Neural cell (in vitro differentiated cells): ENCODE data around the gene NCF2. TPM values are rescaled to one million over a fixed set of nuclear protein-coding genes. Genes with fewer than 3 reads are reported as not detected.

Experiments used
- H2AFZ ChIP-seq: fragments of 200-600, 300-800 bp; sonication (generic), shearing (Covaris generic); 2 replicates; pipeline ENCODE4 v1.6.0; 2014; ENCODE audit warnings: low read depth, mild to moderate bottlenecking, antibody characterized with exemption, low read length, moderate library complexity
- H3F3A ChIP-seq: fragments of 200-600 bp; shearing (Covaris generic); 2 replicates; pipeline ENCODE4 v1.6.1; 2016; ENCODE audit warnings: mild to moderate bottlenecking, moderate library complexity, mixed read lengths, antibody characterized with exemption, low read length; ENCODE audit not compliant: insufficient read depth, poor library complexity, severe bottlenecking
- H3K27ac ChIP-seq: fragments of 200-600, 300-800 bp; sonication (generic), shearing (Covaris generic); 2 replicates; pipeline ENCODE4 v1.5.1; 2014; ENCODE audit warnings: mild to moderate bottlenecking, low read length, moderate library complexity
- H3K27me3 ChIP-seq: fragments of 300-800, 200-600 bp; sonication (generic), shearing (Covaris generic); 2 replicates; pipeline ENCODE4 v1.6.0; 2014; ENCODE audit warnings: mild to moderate bottlenecking, low read depth, low read length, moderate library complexity; ENCODE audit not compliant: insufficient read depth
- H3K36me3 ChIP-seq: fragments of 300-800, 200-600 bp; sonication (generic), shearing (Covaris generic); 2 replicates; pipeline ENCODE4 v1.5.1; 2014; ENCODE audit warnings: mild to moderate bottlenecking, antibody characterized with exemption, low read length, moderate library complexity; ENCODE audit not compliant: insufficient read depth
- H3K4me2 ChIP-seq: fragments of 300-800, 200-600 bp; sonication (generic), shearing (Covaris generic); 2 replicates; pipeline ENCODE4 v1.6.0; 2014; ENCODE audit warnings: mild to moderate bottlenecking, low read length
- H3K4me3 ChIP-seq: fragments of 300-800, 200-600 bp; sonication (generic), shearing (Covaris generic); 2 replicates; pipeline ENCODE4 v1.5.1; 2014; ENCODE audit warnings: mild to moderate bottlenecking, low read length, moderate library complexity
- H3K79me2 ChIP-seq: fragments of 200-600 bp; shearing (Covaris generic); replicated peaks from 2 replicates; pipeline ENCODE4 v1.6.0; 2014; ENCODE audit warnings: mild to moderate bottlenecking, low read length, moderate library complexity; ENCODE audit not compliant: insufficient read depth
- H3K9ac ChIP-seq: fragments of 300-800, 200-600 bp; sonication (generic), shearing (Covaris generic); 2 replicates; pipeline ENCODE4 v1.6.1; 2016; ENCODE audit warnings: mild to moderate bottlenecking, low read length, mixed read lengths
- H3K9me2 ChIP-seq: fragments of 200-600 bp; shearing (Covaris generic); 2 replicates; pipeline ENCODE4 v1.6.1; 2016; ENCODE audit warnings: mild to moderate bottlenecking, low read length, mixed read lengths; ENCODE audit not compliant: insufficient read depth
- H3K9me3 ChIP-seq: fragments of 200-600, 300-800 bp; sonication (generic), shearing (Covaris generic); 2 replicates; pipeline ENCODE4 v1.6.1; 2016; ENCODE audit warnings: mild to moderate bottlenecking, mixed run types, low read length, moderate library complexity, mixed read lengths
- H4K20me1 ChIP-seq: fragments of 200-600 bp; shearing (Covaris generic); 2 replicates; pipeline ENCODE4 v1.6.1; 2016; ENCODE audit warnings: mild to moderate bottlenecking, mixed run types; ENCODE audit not compliant: insufficient read depth
- CTCF ChIP-seq: fragments of 450-650 bp; IDR thresholded peaks from 2 replicates; pipeline ENCODE4 v1.5.1; 2014; ENCODE audit warnings: antibody characterized with exemption, mild to moderate bottlenecking, moderate library complexity; ENCODE audit not compliant: poor library complexity, severe bottlenecking
- EP300 ChIP-seq: fragments of 450-650 bp; conservative IDR thresholded peaks from 2 replicates; pipeline ENCODE4 v1.6.1; 2014; ENCODE audit warnings: antibody characterized with exemption, mild to moderate bottlenecking, moderate library complexity; ENCODE audit not compliant: poor library complexity, severe bottlenecking
- EZH2 ChIP-seq: fragments of 200-600, 300-800 bp; shearing (Covaris generic), sonication (generic); IDR thresholded peaks from 2 replicates; pipeline ENCODE4 v1.6.1; 2014; ENCODE audit warnings: antibody characterized with exemption, low read length, borderline replicate concordance, mild to moderate bottlenecking; ENCODE audit not compliant: insufficient read depth, poor library complexity, severe bottlenecking
- MXI1 ChIP-seq: fragments of 450-650 bp; conservative IDR thresholded peaks from 2 replicates; pipeline ENCODE4 v1.6.1; 2014; ENCODE audit warnings: antibody characterized with exemption, mild to moderate bottlenecking; ENCODE audit not compliant: poor library complexity, severe bottlenecking
- POLR2AphosphoS5 ChIP-seq: IDR thresholded peaks from 2 replicates; pipeline ENCODE4 v1.6.1; 2012
- RAD21 ChIP-seq: fragments of 450-650 bp; conservative IDR thresholded peaks from 2 replicates; pipeline ENCODE4 v1.6.1; 2014; ENCODE audit warnings: antibody characterized with exemption, mild to moderate bottlenecking, moderate library complexity
- REST ChIP-seq: IDR thresholded peaks from 2 replicates; pipeline ENCODE4 v1.6.1; 2012; ENCODE audit warnings: borderline replicate concordance
- SMC3 ChIP-seq: fragments of 450-650 bp; conservative IDR thresholded peaks from 2 replicates; pipeline ENCODE4 v1.6.1; 2014; ENCODE audit warnings: antibody characterized with exemption, mild to moderate bottlenecking, moderate library complexity; ENCODE audit not compliant: poor library complexity
- TAF1 ChIP-seq: IDR thresholded peaks from 2 replicates; pipeline ENCODE4 v1.6.1; 2012; ENCODE audit warnings: low read depth
- polyA plus RNA-seq: library from polyadenylated mRNA; depleted of rRNA; stranded (reverse); fragments of >200 nt; gene quantifications from 2 replicates; pipeline ENCODE4 v1.2.3, GENCODE V29; 2014

NCF2 gene
- polyA plus RNA-seq, 1 donor from 2014 or later = not detected

- Histone ChIP-seq H4K20me1 (no peaks in the 10 kb centered on the region), H3K27ac (no peak overlapping the region), H3K9me3 (no peaks in the 10 kb centered on the region), H3K27me3 (no peaks in the 10 kb centered on the region), H3F3A (no peaks in the 10 kb centered on the region), H2AFZ (no peak overlapping the region), H3K9ac (no peak overlapping the region), H3K79me2 (no peaks in the 10 kb centered on the region), H3K36me3 (peaks cover 25% of the 10 kb centered on the region), H3K4me2 (no peak overlapping the region), H3K4me3 (no peak overlapping the region), H3K9me2 (no peaks in the 10 kb centered on the region)
- TF ChIP-seq EZH2 = no peak
Measured at GRCh38 chr1:183552441-183552840, 37.8 kb downstream of the NCF2 start.

- TF ChIP-seq EP300 = no peak
- no peak for TF ChIP-seq TAF1
- Histone ChIP-seq H3K27me3 (no peaks in the 10 kb centered on the region), H3K4me3 (no peak overlapping the region), H3K4me2 (no peak overlapping the region), H2AFZ (no peak overlapping the region), H3K9me2 (no peaks in the 10 kb centered on the region), H3K79me2 (no peaks in the 10 kb centered on the region), H4K20me1 (no peaks in the 10 kb centered on the region), H3K36me3 (peaks cover 25% of the 10 kb centered on the region), H3K27ac (no peak overlapping the region), H3K9me3 (no peaks in the 10 kb centered on the region), H3F3A (no peaks in the 10 kb centered on the region), H3K9ac (no peak overlapping the region)
Measured at GRCh38 chr1:183551924-183552323, 38.3 kb downstream of the NCF2 start.

GRCh38 chr1:183550915-183551314 lies 39.3 kb downstream of the NCF2 start:
- no peaks in the 10 kb centered on the region for H3F3A ChIP-seq
- H3K79me2 ChIP-seq = no peaks in the 10 kb centered on the region
- no peaks in the 10 kb centered on the region for H3K9me2 ChIP-seq
- H3K27ac ChIP-seq = no peak overlapping the region
- H3K27me3 ChIP-seq = no peaks in the 10 kb centered on the region
- no peak overlapping the region for H3K9ac ChIP-seq
- H2AFZ ChIP-seq = no peak overlapping the region
- TF ChIP-seq POLR2AphosphoS5 = no peak
- TF ChIP-seq REST = no peak
- no peak for TF ChIP-seq EP300
- TF ChIP-seq RAD21 = no peak
- no peak for TF ChIP-seq SMC3
- TF ChIP-seq TAF1 = no peak
- no peak for TF ChIP-seq MXI1
- no peak for TF ChIP-seq EZH2
- TF ChIP-seq CTCF = no peak
- peaks cover 25% of the 10 kb centered on the region for H3K36me3 ChIP-seq
- H3K9me3 ChIP-seq = no peaks in the 10 kb centered on the region
- no peak overlapping the region for H3K4me2 ChIP-seq
- no peaks in the 10 kb centered on the region for H4K20me1 ChIP-seq
- H3K4me3 ChIP-seq = no peak overlapping the region
